ENCODE results near the gene NF1. TPM values are rescaled to one million over a fixed set of nuclear protein-coding genes. Genes with fewer than 3 reads are reported as not detected.
"Not testable (repeated sequence)": the region's sequence is repeated elsewhere in the genome, so short reads cannot be mapped to it uniquely, and the experiment has no call there.

Gene NF1
- total RNA-seq, 1 experiment from 2014 or later = 41.0 TPM

DNA sequence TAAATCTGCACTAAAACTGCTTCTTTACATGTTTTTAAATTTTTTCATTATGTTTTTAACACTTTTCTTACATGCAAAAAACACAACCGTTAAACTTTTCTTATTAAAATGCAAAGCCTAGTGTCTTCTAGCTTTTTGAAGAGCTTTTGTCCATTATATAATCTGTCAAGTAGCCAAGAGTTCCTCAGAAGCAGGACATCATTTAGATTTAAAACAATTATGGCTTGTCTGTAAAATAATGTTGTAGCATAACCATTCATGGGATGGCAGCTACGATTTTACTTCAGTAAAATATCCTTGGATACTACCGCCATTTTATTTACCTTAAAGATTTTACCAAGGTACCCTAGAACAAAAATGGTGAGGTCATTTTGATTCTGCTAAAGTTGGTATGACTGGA, 199.5 kb downstream of the NF1 start:
- no peak for DNase-seq (ENCODE audit: low spot score)

DNA sequence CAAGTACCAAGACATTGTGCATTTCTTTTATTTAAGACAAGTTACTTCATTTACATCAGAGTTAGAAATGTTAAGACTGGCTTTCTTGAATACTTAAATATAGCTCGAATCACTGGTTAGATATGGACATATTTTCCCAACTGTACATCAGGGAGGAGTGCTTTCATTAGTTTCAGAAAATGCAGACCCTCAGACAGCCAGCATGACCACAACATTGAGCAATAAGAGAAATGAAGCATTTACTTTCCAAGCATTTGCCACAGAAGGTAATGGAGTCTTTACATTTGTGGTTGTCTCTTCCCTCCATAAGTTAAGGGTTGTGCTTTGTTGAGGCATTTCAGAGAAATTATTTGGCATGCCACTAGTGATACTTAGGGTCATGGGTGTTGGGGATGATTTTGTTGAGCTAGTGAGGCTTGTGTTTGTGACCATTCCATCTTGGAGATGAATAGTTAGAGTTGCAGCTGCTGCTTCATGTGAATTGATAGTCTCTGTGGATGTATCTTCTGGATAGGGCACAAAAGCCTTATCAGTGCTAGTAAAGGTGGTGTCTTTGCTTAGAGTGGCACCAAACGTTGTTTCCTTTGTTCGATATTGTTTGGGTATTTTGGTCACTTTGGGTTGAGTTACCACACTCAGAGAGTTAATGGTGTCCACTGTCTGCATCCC, 200.2 kb downstream of the NF1 start:
- DNase-seq (ENCODE audit: low spot score) = no peak

DNA sequence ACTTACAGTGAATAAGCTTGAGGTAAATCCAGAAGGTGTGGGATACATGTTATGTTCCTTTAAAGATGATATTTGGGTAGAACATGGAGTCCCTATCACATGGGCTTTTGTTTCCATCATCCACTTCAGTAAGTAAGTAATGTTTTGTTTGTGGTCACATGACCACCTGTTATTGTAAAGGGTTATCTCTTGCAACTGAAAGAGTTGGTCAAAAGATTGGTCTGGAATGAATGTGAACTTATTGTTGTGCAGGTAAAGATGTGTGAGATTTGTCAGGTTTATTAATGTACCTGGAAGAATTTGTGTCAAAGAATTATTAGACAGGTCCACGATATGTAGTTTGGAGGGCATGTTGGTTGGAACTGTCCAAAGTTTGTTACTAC, 200.7 kb downstream of the NF1 start:
- DNase-seq (ENCODE audit: low spot score) = no peak

DNA sequence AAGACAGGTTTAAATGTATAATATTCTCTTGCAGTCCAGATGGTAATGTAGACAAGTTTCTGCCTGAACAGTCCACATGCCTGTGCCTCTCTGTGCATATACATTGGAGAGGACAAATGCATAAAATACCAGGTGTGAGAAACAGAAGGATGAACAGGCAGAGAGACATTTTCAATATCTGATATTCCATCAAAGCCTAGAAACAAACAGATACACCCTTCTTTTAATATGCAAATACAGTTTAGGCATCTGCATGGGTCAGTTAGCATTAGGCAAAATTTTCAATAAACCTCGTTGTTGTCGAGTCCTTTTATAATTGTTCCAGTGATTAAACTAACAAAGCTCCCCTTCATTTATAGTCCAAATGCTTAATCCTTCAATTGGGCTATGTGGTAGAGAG, 201.4 kb downstream of the NF1 start:
- no peak for DNase-seq (ENCODE audit: low spot score)

DNA sequence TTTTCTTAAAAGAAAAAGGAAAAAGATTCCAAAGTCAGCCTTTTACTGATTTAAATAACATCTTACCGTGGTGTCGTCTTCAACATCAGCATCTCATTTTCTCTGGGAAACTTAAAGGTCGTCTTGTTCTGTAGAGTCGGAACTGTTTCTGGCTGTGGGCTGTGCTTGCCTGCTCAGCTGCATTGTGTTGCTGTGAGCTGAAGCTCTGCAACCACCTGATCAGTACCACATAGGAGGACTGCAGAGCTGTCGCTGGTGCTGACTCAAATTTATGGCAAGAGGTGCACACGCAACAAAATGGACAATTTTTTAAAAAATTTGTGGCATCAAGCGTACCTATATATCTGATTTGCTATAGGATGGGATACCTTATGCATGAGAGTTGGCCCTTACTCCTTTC, 202.3 kb downstream of the NF1 start, which contains the start of gene OMG:
Gene OMG, minus strand, starts transcription at position 150 of the 400 bp plus-strand sequence. CDS start 908 bp downstream, outside the sequence.
- no peak for DNase-seq (ENCODE audit: low spot score)

DNA sequence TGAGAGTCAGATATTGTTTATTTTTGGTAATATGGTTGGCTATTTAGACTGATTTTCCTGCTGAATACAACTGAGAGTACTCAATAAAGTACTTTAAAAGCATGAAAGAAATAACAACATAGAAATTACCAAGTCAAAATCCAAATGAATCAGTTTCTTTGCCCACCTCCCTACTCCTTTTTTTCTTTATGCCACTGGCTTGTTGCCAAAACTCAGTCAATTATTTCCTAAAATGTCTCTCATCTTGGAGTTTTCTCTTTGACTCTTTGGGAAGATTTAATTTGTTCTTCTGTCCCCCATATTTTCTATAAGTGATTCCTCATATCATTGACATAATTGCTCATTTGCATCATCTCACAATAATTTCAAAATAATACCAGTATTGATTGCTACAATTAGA, 204.8 kb downstream of the NF1 start:
- no peak for DNase-seq (ENCODE audit: low spot score)

DNA sequence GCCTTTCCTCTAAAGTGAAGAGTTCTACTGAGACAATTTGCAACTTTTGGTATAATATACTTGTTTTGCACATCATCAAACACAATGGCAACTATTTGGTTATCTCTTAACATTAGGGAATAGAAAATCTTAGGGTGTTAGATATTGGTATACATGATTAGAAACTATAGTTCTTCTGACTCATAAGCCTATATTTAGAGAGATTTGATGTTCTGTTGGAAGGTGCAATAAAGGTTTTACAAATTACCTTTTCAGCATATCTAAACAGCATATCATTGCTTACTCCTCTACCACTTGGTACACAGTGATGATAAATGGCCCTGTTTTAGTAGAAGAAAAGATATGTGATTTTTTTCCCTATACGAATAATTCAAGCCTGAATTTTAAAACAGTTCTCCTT, 212.9 kb downstream of the NF1 start:
- no peak for DNase-seq (ENCODE audit: low spot score)

DNA sequence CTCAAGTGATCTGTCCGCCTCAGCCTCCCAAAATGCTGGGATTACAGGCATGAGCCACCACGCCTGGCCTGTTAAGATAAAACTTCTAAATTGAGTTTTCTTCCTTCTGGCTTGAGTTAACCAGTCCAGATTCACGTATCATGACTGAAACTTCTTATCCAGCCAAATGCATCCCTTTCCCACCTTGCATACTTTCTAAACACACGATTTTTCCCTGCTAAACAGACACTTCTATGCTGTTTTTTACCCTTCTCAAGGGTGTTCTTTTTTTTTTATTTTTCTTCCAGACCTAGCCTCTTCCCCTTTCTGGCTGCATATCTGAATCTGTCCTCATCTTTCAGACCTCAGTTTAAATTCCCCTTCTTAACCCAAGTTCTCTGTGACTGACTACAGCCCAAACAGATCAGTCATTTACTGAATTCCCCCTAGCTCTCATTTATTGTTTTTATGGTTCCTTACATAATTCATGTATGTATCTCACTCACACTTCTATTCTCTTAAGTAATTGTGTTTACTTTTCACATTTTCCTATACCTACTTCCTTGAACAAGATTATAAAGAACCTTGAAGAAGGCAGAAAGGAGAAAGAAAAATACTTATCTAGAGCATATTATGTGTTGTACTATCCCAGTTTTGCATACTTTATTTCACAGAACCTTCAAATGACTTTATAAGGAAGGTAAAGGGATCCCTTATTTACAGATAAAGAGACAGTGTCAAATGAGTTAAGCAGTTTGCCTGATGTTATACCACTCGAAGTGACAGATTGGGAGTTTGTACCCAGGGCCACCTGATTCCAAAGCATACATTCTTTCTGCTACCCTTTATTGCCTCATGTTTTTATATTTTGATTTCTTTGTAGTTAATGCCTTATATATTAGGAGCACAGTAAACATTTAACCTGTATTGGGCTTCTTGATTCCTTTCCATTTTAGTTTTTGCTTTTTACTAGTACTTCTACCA, 213.9 kb downstream of the NF1 start:
- no peak for DNase-seq (ENCODE audit: low spot score)

DNA sequence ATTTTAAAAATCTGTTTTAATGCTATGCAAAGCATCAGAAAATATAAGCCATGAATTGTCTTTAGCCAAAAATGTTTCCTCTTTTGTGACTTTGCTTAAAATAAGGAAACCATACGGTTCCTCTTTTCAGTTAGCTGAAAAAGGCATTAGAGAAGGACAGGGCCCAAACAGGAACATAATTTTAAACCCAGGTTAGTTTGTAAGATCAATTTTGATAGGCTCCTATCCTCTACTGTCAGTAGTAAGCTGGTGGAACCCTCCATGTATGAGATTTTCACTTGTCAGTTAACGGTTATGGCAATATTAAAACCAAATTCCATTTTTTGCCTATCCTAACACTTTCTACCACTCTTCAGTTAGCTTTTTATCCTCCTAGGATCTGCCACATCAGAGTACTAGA, 214.8 kb downstream of the NF1 start:
- DNase-seq (ENCODE audit: low spot score) = no peak

DNA sequence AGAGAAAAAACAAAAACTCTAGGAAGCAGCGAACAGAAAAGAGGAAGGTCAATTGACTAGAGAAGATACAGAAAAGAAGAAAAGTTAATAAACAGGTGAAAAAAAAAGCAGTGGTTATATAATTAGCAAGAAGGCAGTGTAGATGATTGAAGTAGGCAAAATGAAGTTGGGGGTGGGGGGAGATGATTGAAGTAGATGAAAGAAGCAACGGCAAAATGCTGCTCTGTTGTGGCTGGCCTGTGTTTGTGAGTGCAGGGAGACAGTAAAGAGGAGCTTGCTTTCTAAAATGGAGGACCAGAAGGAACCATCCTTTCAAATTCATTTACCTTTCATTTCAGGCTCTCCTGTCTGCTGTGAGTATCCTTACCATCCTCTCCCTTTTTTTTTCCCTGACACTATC, 215.5 kb downstream of the NF1 start:
- DNase-seq (ENCODE audit: low spot score) = no peak

DNA sequence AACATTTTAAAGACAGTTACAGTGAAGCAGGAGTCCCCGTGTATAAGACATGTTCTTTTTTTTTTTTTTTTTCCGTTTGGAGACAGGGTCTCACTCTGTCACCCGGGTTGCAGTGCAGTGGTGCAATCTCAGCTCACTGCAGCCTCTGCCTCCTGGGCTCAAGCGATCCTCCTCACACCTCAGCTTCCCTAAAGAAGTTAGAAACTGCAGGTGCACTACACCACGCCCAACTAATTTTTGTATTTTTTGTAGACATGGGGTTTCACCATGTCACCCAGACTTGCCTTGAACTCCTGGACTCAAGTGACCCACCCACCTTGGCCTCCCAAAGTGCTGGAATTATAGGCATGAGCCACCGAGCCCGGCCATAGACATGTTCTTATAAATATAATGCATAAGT, 216.1 kb downstream of the NF1 start:
- no peak for DNase-seq (ENCODE audit: low spot score)

DNA sequence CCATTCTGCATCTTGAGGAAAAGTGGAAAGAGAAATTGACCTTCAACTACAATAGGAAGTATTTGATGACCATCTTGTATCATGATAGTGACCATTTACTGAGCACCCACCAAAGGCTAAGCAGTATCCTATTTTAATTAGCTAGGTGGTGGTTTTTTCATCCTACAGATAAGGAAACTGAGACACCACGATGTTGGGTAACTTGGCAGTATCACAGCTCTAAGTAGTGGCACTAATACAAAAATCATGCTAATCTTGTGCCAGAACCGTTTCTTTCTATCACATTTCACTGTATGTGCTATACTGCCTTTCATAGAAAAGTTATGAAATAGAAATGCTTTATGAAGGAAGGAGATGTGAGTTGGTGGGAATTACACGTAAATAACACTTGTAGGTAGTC, 216.7 kb downstream of the NF1 start:
- DNase-seq (ENCODE audit: low spot score) = no peak

DNA sequence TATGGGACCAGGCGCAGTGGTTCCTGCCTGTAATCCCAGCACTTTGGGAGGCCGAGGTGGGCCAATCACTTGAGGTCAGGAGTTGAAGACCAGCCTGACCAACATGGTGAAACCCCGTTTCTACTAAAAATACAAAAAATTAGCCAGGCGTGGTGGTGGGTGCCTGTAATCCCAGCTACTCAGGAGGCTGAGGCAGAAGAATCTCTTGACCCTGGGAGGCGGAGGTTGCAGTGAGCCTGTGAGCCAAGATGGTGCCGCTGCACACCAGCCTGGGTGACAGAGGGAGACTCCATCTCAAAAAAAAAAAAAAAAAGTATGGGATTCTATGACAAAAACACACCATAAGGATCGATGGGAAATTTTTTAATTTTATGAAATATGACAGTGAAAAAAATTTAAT, 217.4 kb downstream of the NF1 start:
- DNase-seq (ENCODE audit: low spot score) = not testable (repeated sequence)

DNA sequence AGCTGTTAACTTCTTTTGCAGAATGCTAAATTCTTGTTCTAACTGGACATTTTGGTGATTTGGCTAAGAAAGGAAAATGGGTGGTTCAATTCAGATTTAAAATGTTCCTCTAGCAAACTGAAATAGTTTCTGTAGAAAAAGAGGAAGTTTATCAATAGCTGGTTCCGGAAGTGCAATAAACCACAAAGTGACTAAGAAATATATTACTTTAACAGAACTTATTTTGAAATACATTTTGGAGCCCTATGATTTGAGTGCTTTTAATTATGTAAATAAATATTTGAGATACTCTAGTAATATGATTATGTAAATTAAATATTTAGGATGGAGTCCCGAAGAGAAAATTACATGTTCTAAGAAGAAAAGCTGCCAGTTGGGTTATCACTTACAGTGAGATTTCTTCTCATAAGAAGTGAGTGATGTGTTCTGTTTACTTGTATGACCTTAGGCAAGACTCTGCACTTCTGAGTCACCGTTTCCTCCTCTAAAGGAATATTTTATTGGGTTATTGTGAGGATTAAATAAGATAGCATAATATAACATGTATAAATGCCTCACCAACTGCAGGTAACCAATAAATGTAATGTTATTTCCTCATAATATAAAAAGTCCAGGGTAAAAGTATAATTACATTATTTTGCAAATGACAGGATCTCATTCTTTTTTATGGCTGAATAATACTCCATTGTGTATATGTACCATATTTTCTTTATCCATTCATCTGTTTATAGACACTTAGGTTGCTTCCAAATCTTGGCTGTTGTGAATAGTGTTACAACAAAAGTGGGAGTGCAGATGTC, 219.4 kb downstream of the NF1 start, which contains the start of gene EVI2B:
Gene EVI2B, minus strand, starts transcription at position 73 of the 800 bp plus-strand sequence. CDS start 8,445 bp downstream, outside the sequence.
- no peak for DNase-seq (ENCODE audit: low spot score)

DNA sequence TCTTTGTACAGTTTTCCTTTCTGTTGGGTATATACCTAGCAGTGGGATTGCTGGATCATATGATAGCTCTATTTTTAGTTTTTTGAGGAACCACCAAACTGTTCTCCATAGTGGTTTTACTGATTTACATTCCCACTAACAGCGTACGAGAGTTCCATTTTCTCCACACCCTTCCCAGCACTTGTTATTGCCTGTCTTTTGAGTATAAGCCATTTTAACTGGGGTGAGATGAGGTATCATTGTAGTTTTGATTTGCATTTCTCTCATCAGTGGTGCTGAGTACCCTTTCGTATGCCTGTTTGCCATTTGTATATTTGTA, 220.0 kb downstream of the NF1 start:
- no peak for DNase-seq (ENCODE audit: low spot score)

DNA sequence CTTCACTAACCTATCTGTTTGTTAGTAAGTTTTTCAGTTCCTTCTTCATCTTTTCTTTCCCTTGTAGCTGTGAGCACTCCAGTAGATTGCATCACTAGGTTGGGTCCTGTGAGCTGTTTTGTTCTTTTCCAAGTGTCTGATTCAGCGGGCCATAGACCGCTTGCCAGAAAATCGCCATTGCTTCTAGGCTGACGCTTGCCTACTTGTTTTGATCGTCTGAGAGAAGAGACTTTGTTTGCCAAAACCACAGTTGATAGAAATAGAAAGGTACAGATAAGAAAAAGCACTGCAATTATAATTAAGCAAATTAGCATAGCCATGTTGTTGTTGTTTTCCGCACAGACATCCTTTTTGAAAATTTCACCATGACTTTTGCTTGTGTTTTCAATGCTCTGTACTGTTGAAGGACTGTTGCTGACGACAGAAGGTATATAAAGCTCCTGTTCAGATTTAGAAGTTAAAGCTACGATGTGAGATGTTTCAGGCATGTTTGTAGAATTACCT, 223.6 kb downstream of the NF1 start:
- DNase-seq (ENCODE audit: low spot score) = no peak

DNA sequence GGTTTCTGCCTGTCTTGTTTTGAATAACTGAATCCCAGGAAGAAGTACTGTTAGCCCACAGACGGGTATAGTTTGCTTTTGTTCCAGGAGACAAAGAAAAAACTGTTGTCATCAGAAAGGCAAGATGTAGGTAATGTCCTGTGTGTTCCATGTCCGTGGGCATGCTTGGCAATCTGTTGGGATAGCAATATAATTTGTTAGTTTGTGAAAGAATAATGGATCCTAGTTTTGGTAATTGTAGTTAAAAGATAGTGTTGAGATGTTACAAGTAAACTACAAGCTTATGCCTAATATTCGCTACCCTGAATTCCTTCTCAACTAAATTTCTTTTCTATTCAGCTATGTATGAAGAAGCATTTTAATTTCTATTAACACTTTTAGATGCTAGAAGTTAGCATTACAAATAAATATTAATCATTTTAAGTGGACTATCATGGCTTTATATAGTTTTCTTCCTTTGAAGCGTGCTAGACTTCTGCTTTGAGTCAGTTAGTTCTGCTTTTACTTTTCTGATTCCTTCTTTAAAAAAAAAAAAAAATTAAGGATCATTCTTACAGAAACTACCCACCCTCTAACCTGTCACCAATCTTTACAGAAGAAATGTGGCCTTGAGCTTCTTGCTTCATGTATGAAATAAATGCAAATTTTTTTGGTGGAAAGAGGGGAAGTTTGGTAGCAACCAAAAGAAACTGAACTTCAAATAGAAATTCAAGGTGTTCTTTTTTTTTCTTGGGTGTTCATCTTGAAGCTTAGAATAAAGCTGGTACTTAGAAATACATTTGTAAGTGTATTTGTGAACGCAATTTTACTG, 224.3 kb downstream of the NF1 start:
- DNase-seq (ENCODE audit: low spot score) = no peak

DNA sequence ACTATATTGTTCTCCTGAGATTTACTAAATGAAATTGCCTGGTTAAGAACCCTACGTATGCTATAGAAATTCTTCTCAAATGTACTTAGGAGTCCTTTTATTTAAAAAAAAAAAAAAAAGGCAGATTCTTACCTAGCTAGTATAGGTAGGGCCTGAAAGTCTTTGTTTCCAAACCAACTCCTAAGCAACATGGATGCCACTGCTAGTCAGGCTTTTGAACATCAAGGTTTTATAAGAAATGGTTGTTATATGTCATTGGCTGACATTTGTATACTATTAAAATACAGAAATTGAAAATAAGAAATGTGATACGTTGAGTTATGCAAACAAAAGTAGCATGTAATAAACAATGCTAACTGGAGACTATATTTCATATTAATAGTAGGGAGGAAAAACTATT, 225.5 kb downstream of the NF1 start:
- no peak for DNase-seq (ENCODE audit: low spot score)

DNA sequence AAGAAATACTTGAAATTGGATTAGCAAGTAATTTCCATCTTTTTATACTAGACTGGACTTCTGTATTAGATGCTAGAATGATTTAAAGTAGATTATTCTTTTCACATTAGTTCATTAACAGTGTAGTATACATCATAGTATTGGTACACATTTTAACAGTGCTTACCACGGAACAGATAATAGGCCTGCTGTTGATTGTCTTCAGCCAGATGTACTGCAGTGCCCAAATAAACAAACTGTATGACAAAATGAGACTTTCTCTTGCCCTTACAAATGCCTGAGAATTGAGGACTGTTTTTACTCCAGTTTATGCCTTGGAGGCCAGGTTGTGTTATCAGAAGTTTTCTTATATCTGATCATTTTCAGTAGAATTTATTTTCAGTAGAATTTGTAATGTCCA, 226.0 kb downstream of the NF1 start:
- DNase-seq (ENCODE audit: low spot score) = no peak

DNA sequence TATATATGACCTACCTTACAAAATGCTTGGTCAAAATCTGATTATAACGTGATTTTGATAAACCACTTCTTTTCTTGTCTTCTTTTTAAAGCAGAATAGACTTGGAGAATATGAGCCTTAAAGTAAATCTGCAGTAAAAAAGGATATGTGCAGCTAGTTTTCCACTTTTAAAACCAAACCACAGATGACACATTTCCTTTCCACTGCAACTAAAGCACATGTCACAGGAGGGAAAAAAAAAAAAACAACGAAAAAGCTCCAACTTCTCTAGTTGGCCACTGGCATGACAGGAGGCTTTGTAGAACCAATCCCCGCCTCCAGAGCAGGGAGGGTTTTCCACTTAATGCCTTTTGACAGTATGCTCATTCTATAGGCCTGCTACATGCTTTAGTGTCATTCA, 226.7 kb downstream of the NF1 start, which contains the start of gene EVI2A:
Gene EVI2A, minus strand, starts transcription at position 142 of the 400 bp plus-strand sequence. CDS start 2,609 bp downstream, outside the sequence.
- DNase-seq (ENCODE audit: low spot score) = no peak

DNA sequence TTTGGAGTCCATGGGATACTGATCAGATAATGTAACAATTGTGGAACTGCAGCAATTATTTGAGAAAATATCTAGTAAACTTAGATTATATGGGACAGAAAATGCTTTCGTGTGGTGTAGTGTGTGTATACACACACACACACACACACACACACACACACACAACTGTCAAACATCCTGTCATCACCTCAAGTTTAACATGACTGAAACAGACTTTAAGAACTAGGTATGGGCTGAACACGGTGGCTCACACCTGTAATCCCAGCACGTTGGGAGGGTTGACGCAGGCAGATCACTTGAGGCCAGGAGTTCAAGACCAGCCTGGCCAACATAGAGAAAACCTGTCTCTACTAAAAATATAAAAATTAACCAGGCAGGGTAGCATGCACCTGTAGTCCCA, 227.2 kb downstream of the NF1 start:
- no peak for DNase-seq (ENCODE audit: low spot score)
